Testis (tissue), 2 donors: ENCODE results near the gene B3GALNT1.

Experiments used
- POLR2A ChIP-seq: fragments of 450-650 bp; IDR thresholded peaks from one replicate; pipeline ENCODE4 v1.6.1; 2017; ENCODE audit warnings: antibody characterized with exemption, mild to moderate bottlenecking, moderate library complexity
- TF ChIP-seq, protein P1 (sequence below), 3 experiments: fragments of 450-650 bp in 2 of 3; fragments of 200-600 bp in 1 of 3; sonication (generic) in 1 of 3; IDR thresholded peaks; one replicate each; pipeline ENCODE4 v1.5.1; 2016 to 2019; ENCODE audit warnings: antibody characterized with exemption in 3 of 3, mild to moderate bottlenecking in 2 of 3, moderate library complexity in 1 of 3

DNA sequence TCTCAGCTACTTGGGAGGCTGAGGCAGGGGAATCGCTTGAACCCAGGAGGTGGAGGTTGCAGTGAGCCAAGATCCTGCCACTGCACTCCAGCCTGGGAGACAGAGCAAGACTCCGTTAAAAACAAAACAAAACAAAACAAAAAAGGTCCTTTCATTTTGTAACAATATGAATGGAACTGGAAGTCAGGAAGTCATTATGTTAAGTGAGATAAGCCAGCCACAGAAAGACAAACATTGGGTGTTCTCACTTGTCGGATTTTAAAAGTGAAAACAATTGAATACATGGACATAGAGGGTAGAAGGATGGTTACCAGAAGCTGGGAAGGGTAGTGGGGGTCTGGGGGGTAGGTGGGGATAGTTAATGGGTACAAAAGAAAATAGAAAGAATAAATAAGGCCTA, 12.5 kb upstream of the B3GALNT1 start:
- TF ChIP-seq, protein P1, sequence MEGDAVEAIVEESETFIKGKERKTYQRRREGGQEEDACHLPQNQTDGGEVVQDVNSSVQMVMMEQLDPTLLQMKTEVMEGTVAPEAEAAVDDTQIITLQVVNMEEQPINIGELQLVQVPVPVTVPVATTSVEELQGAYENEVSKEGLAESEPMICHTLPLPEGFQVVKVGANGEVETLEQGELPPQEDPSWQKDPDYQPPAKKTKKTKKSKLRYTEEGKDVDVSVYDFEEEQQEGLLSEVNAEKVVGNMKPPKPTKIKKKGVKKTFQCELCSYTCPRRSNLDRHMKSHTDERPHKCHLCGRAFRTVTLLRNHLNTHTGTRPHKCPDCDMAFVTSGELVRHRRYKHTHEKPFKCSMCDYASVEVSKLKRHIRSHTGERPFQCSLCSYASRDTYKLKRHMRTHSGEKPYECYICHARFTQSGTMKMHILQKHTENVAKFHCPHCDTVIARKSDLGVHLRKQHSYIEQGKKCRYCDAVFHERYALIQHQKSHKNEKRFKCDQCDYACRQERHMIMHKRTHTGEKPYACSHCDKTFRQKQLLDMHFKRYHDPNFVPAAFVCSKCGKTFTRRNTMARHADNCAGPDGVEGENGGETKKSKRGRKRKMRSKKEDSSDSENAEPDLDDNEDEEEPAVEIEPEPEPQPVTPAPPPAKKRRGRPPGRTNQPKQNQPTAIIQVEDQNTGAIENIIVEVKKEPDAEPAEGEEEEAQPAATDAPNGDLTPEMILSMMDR (IDR thresholded peaks at IDR 0.05), result no peak
- no peak for TF ChIP-seq POLR2A
